GM21423 (cell line): Measurements from ENCODE around the gene KRT85.
A peak's percentile ranks its signal among the peaks of the same experiment; 100 is the strongest.

Source experiments
- ATAC-seq: cut with Tn5 transposase; IDR thresholded peaks from one replicate; pipeline ENCODE4 v1.9.1; 2021; ENCODE audit warnings: mild to moderate bottlenecking, moderate library complexity; ENCODE audit not compliant: unreplicated experiment

KRT85 gene

DNA sequence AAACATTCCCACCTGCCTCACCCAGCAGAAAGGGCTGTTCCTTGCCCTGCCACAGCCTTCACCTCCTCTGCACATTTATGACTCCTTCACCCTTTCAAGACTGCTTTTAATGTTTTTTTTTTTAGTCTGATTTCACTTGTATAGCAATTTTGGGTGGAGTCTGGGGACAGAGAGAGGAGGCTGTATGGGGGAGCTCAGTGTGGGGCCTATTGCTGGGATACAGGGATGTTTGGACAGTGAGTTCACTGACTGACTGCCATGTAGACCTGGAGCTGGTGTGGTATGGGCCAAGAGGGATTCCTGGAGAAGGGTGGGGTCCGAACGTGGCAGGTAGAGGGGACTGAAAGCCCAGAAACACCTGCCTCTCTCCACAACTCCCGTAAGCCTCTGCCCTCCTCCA is 1.9 kb upstream of the KRT85 start:
- no peak for ATAC-seq

DNA sequence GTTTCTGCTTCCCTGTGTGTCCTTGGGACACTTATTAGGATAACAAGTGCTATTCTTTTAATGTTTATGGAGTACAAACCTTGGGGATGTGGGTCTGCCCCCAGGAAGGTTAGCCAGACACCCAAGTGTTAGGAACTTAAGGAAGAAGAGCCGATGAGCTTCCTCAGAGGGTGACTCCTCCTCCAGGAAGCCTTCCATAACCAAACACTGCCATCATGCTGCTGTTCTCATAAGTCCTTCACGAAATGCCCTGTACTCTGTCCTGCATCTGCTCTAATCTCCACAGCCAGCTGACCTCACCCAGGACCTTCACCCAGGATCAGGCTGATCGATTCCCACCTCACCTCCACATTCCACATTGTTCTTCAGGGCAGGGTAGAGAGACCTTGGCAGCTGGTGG is 1.2 kb upstream of the KRT85 start:
- ATAC-seq, result no peak

DNA sequence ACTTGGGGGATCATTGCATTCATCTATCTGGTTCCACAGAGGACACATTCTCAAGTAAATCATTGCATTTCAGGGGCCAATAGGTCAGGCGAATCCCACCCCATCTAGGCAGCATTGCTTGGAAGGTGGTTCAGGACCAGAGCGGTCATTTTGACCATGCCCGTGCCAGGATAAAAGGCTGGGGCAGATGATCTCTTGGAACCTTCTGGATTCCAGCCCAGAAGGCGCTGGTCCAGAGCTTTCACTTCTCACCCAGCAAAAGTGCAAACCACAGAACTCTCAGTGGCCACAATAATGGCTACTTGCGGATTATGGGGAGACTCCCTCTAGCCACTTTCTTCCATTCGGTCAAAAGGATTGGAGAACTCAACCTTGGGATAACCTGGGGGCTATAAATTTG is 595 bp upstream of the KRT85 start:
- ATAC-seq, result no peak

DNA sequence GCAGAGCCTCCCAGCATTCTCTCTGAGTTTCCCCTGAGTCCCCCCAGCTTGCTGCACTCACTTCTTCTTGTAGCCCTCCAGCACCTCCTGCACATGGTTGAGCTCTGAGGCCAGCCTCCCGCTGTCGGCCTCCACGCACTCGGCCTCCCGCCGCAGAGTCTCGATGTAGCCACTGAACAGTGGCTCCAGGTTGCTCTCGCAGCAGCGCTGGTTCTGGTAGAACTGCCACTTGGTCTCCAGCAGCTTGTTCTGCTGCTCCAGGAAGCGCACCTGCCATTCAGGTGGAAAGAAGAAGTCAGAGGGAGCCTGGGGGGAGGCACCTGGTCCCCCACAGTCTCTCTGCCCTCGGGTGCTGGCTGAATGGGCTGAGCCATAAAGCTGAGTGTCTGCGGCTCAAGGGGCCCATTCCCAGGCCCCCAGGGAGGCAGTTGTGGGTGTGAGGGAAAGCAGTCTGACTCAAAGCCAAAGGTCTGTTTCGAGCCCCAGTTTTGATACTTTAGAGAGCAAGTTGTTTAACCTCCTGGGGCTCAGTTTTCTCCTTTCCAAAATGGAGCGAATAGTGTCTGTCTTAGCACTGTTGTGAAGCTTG is 2.3 kb downstream of the KRT85 start:
- ATAC-seq, result no peak

DNA sequence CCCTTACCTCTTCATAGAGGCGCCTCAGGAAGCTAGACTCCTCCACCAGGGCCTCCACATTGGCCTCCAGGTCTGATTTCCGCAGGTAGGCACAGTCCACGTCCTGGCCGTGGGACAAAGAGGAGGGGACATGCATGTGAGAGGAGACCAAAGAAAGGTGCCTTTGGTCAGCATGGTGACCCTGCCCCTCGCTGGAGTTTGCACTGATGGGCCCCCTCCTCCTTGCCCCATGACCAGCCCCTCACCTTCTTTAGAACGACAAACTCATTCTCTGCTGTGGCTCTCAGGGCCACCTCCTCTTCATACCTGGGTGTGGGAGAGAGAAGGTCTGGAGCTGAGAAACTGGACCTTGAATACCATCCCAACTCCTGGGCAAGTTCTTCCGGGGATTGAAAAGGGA is 3.2 kb downstream of the KRT85 start:
- ATAC-seq, result no peak

DNA sequence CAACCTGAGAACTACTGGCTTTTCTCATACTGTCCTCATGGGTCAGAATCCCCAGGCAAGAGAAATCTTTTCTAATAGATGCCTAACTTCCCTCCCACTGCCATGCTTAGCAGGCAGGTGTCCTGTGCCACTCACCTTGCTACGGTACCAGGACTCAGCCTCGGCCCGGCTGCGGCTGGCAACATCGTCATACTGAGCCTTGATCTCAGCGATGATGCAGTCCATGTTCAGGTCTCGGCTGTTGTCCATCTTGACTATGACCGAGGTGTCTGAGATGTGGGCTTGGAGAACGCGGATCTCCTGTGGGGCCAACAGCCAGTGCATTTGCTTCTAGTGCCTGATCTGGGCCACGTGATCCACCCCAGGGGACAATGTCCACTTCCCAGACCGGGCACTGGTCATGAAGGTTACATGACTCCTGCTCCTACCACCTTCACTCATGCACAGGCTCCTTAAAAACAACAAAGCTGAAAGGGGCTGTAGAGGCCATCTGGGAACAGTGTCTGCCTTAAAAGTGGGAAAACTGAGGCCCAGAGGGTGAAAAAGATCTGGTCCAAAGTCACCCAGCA is 4.1 kb downstream of the KRT85 start:
- ATAC-seq, result no peak

DNA sequence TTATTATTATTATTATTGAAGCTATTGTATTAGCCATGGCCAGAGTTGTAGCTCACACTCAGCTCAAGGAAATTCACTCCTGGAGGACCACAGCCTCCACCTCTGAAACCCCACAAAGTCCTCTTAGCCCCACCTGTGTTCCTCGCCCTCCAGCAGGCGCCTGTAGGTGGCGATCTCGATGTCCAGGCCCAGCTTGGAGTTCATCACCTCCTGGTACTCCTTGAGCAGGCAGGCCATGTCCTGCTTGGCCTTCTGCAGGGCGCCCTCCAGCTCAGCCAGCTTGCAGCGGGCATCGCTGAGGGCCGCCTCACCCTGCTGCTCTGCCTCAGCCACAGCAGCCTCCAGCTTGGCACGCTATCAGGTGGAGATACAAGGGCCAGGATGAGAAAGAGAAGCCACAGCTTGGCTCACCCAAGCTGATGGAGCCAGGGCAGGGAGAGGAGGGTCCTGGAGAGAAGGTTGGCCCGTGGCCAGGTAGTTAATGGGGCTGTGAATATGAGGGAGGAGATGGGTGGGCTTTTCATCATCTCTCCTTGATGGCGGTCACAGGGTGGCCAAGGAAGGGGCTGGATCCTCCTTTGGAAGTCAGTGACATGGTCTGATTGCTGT is 5.1 kb downstream of the KRT85 start:
- no peak for ATAC-seq

DNA sequence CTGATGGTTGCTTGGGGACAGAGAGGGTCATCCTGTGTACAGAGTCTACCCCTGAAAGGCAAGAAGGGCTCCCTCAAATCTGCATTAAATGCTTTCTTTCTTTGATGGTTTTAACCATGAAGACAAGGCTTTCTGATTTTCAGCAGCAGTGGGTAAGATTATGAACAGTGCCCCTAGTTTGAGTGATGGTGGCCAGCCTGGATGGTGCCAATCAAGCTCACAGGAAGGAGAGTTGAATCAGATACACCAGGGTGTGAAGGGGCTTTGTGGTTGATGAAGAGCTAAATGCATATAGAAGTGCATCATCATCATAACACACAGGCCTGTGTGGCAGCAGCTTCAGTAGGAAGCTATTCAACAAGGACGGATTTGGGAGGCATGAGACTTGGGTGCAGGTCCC is 5.7 kb downstream of the KRT85 start:
- ATAC-seq, result no peak

DNA sequence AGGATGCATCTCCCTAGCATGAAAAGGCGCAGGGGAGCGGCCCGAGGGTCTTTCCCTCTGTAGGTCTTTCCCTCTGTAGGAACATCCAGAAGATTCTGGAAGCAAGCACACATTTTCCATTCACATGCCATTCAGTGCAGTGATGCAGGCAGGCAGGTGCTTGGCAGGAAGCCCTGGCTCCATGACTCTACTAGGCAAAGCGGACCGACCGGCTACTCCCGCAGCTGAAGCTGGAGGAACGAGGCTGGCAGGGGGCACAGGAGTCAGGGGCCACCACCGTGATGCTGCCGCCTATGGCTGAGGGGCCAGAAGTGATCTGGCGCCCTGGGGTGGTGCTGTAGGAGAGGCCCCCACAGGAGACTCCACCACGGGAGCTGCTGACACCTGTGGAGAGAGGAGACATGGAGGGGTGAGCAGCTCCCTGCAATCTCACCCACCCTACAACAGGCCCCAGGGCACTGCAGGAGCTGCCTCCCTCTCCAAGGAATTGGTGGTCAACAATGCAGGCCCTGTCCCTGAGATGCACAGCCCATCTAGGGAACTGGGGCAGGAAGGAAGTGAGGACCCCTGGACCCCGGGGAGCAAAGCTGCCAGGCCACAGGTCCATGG is 6.5 kb downstream of the KRT85 start:
- no peak for ATAC-seq

DNA sequence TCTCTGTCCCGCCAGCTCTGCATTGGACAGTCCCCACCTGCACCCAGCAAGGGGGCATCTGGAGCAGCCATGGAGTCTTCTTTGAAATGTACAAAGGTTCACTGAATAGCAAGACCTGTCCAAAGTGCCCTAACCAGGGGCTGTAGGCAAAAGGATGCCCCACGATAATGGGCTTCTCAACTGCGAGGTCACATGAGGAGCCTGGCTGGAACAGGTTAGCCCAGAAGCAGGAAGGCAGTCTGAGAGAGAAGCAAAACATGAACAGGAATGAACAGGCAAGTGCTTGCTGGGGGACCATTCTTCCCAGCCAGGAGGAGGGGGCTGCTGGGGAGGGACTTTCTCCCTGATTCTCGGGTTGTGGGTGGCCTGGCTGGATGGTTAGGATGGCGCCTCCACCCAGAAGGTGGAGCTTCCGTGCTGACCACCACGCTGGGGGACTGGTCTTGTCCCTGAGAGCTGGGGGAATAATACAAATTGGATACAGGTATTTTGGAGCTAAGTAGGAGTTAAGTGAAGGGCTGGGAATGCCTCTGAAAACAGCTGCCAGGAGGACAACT is 7.1 kb downstream of the KRT85 start:
- no peak for ATAC-seq

DNA sequence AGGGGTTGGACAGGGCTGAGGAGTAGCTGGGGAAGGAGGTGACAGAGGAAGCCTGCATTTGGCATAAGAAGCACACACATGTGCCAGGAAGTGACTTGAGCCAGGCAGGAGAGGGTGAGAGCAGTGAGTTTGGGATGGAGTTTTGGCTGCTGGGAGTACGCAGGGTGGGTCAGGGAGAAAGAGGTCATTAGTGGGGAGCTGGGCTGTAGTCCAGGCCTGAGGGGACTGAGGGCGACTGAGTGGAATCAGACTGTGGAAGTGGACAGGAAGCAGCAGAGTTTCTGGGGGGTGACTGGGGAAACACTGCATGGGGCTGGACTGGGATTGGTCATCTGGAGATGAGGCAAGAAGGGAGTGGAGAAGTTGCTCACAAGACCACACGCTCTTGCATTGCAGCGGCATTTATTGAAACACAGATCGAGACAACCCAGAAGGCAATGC is 7.6 kb downstream of the KRT85 start:
- ATAC-seq, result no peak

DNA sequence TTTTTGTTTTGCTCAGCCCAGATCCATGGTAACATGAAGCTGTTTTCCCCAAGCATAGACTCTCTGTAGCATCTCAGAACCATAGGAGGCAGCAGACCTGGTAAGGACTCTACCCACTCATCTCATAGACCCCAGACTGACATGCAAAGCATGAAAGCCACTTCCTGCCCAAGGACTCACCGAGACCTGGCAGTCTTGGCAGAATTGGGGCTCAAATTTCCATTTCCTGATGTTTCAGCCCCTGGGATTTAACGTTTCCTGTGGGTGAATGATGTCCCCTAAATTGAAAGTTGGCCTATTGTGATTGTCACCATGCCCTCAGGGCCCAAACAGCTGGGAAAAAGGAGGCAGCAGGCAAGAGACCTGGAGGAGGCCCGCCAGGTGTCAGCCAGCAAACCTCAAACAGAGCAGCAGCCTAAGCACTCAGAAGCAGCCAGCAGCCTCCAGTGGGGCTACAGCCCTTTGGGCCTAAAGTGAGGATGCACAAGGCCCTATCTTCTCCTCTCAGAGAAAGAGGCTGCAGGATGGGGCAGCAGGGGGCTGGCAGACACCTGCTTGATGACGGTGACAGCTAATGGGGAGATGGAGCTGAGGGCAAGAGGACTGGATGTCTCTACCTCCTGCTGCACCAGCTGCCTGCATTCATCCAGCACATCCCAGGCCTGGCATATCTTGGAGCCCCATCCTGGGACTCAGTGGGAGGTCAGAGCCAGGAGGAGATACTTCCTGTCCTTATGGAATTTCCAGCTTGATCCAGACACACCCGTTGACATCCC is 8.5 kb downstream of the KRT85 start:
- peak; percentile 87 for ATAC-seq

DNA sequence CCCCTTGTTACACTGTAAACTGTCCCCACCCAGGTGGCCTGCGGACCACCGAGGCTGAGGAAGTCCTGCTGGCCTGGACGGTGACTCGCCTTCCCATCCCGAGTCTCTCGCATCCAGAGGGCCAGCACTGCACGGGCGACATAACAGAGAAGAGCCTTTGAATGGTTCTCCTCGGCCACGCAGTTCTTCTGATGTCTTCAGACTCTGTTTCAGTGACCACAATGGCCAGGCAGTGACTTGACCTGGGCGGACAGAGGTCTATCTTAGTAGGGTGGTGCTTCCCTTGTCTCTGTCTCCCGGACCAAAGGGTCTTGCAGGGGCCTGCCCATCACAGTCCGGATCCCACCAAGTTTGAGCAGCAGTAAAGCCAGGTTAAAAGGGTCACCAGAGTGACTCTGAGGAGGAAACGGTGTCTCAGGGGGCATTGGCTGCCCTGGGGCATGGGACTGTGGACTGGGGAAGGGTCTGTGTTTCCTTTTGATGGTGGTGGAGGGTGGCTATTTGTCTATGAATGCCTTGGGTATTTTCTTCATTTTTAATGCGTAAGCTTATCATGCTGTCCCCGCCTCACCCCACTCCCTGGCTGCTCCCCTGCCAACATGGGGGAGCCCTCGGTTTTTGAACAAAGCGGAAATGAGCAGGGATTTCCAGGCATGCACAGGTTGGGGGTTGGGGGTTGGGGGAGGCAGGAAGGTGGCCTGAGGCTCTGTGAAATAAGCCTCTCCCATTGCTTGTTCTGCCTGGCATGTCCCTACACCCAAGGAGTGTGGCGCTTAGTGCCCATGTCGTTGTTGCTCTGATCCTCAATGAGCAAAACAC is 10.3 kb downstream of the KRT85 start:
- no peak for ATAC-seq

DNA sequence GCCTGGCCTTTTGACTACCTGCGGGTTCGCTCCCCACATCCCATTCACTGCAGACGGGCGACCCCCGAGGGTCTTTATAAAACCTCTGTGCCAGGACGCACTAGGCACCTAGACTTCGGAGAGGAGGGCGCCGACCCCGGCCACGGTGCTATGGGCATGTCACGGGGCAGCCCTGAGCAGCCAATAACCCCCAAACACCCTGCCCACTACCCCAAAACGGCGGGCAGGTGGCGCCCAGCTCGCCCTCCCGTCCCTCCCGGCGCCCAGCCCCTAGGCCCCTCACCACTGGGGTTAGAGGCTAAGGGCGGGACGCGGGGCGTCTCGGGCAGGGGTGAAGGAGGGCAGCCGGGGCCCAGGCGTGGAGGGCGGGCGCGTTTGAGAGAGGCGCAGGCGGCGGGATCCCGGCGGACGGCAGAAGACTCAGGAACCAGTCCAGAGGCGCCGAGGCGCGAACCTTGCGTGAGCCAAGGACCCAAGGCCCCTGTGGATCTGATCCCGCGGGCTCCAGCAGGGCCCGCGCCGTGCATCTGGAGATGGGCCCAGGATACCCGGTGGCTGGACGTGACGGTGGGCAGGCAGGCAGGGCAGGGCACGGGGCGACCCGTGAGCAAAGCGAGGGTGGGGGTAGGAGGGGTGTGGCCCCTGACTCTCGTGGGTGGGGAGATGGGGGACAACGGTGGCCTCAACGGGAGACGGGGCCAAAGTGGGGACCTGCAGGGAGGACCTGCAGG is 11.1 kb downstream of the KRT85 start:
- no peak for ATAC-seq

DNA sequence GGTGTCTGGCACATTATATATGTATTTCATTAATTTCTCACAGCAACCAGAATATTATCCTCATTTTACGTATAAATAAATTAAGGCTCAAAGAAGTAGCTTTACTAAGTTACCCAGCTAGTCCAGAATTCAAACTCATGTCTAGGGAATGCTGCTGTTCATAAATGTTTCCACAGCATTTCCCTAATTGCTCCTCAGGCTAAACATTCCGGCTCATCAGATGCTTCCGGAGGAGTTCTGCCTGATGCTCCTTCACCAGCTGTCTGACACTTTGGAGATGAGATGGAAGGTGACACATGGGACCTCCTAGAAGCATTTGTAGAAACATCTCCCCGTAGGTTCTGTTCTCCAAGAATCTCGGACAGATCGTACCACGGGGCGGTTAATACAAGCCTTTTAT is 12.1 kb downstream of the KRT85 start:
- no peak for ATAC-seq

DNA sequence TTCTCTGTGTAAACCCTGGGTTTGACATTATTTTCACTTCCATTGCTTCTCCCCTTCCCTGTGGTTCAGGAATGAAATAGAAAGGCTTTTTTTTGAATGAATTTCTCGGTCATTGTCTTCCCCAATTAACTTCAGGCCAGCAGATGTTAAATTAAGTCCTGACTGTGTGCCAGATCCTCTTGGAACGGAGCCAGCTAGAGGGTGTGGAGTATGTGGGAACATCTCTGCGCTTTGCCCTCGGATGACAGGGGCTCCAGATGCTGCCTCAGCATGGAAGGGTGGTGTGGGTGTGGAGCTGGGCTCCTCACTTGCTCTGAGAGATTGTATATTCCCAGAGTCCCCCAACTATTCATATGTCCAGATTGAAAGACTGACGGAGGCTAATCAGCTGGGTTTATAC is 13.1 kb downstream of the KRT85 start:
- ATAC-seq, result no peak

DNA sequence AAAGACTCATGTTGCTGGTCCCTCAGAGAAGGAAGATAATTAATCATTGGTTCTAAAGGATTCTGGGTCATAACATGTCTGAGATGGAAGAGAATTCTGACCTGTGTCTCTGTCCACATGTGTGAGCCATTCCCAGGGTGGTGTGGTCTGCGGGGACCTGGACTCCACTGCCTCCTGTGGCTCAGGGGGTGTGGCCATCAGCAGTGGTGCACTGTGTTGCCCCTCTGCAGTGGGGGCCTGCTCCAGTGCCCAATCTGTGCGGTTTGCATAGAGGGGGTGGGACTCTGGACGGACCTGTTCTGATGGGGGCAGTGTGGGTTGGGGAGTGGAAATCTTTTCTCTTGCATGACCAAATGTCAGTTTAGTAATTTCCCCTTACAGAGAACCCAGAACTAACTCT is 13.5 kb downstream of the KRT85 start:
- no peak for ATAC-seq

DNA sequence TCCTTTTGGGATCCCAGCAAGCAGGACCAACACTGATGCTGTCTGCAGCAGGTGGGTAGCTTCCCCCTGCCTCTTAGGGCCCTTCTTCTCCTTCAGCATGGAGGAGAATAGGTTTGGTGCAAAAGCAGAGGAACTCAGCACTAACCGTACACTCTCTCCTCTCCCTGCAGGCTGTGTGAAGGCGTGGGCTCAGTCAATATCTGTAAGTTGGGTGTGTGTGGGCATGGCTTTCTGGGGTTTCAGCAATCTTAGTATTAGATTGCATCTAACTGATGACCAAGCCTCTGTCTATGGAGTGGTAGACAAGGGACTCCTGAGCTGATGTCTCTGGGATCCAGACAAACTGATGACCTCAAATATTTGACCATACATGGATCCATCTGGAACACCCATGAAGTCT is 14.3 kb downstream of the KRT85 start:
- ATAC-seq, result no peak

DNA sequence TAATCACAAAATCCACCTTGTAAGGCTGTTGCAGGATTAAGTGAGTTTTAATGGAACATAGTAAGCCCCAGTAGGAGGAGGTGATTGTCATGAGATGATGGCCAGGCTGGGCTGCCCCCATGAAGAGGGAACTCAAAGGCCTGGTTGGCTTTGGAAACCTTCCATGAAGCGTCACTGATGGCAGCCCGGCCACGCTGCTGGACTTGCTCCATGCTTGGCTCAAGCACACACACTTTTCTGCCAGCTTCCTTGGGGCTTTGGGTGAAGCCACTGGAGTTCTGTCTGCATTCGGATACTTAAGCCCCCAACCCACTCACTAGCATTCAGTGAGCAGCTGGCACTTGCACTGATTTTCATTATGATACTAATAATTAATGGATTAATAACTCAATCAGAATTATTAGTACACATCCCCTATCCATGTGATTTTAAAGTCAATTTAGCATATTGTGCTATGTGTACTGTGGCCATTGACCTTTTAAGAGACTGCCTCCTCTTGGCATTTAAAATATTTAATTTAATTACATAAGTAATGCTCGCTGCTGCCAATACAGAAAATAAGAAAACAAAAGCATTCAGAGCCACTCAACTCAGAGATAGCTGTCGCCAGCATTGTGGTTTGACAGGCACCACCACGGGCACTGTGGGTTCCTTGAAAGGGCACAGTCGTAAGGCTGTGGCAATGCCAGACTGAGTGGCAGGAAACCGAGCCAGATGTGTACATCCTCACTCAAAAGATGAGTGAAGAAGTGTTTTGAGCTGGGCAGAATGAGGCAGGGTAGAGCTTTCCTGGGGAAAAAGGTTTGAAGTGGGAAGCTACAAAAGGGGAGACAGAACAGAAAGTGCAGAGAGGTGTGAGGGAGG is 15.9 kb downstream of the KRT85 start:
- ATAC-seq, result no peak
